GM12875 (cell line): ENCODE measurements around the gene OSBPL10.

Source experiments
- H3K4me3 ChIP-seq: one replicate; pipeline ENCODE4 v1.5.1; 2011; ENCODE audit warnings: low read depth, low read length, control low read depth
- TF ChIP-seq, protein P1 (sequence below): IDR thresholded peaks from 2 replicates; pipeline ENCODE4 v1.5.1; 2011; ENCODE audit warnings: low read depth, mild to moderate bottlenecking, control low read depth, inconsistent platforms, low read length, moderate library complexity, borderline replicate concordance; ENCODE audit not compliant: insufficient read depth

OSBPL10 gene

DNA sequence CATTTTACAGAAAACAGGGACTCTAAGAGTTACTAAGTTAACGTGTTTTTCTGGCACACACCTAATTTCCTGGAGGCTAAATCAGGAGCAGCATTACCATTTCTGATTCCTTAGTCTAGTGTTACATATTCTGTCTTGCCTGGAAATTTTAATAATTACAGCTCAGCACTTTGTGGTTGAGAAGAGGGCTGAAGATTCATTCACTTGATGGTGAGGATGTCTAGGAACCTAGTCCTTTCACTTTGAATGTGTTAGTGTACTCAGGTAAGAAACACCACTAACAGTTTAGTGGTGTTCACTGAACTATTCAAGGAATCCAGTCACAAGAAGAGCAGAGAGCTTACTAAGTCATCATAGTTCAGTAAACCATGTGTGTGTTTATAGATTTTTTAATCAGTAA is 345.5 kb downstream of the OSBPL10 start:
- H3K4me3 ChIP-seq: no peak overlapping the region
- TF ChIP-seq, protein P1, sequence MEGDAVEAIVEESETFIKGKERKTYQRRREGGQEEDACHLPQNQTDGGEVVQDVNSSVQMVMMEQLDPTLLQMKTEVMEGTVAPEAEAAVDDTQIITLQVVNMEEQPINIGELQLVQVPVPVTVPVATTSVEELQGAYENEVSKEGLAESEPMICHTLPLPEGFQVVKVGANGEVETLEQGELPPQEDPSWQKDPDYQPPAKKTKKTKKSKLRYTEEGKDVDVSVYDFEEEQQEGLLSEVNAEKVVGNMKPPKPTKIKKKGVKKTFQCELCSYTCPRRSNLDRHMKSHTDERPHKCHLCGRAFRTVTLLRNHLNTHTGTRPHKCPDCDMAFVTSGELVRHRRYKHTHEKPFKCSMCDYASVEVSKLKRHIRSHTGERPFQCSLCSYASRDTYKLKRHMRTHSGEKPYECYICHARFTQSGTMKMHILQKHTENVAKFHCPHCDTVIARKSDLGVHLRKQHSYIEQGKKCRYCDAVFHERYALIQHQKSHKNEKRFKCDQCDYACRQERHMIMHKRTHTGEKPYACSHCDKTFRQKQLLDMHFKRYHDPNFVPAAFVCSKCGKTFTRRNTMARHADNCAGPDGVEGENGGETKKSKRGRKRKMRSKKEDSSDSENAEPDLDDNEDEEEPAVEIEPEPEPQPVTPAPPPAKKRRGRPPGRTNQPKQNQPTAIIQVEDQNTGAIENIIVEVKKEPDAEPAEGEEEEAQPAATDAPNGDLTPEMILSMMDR: no peak

DNA sequence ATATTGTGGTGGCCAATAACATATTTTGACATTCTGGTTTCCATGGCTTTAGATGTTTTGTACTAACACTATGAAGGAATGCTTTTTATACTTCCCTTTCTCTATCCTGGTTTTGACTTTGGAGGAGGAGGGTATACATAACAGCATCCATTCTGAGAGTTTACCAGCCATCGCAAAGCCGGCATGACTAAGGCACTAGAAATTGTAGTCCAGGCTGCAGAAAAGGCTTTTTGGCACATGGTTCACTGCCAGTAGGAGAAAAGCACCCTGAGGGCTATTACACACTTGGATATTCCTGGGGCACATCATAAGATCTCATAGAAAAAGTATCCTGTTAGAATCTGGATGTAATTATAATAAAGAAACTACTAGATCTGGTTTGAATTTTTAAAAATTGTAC is 346.6 kb downstream of the OSBPL10 start:
- H3K4me3 ChIP-seq: no peak overlapping the region
- TF ChIP-seq, protein P1: no peak

DNA sequence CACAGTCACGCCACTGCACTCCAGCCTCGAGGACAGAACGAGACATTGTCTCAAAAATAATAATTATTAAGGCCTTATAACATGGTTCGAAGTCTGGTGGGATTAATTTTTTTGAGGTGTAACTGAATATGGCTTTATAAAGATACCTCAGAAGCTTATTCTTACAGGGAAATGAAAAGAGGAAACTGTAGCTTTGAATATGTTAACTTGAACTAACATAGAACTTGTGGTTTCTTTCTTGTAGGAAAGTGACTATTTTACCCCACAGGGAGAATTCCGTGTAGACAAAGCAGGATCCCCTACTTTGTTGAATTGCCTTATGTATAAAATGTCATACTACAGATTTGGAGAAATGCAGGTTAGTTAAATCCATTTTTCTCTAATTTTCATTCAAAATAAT is 352.0 kb downstream of the OSBPL10 start:
- no peak overlapping the region for H3K4me3 ChIP-seq
- TF ChIP-seq, protein P1: no peak

DNA sequence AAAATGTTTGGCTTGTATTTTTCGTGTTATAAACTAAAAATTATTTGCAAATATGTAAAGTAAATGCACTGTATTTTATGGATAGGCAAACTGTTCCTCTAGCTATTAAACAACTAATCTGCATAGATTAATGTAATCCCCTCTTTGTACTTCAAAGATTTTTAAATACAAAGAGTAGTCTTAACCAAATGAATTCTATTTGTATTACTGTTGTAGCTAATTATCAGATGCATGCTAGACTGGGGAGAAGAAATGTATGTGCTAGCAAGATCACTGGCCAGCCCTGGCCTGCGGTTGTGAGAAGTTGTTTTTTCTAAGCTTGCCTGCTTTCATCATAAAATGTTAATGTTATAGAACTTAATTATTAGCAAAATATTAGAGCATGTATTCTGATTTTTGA is 355.7 kb downstream of the OSBPL10 start:
- no peak overlapping the region for H3K4me3 ChIP-seq
- TF ChIP-seq, protein P1: no peak

DNA sequence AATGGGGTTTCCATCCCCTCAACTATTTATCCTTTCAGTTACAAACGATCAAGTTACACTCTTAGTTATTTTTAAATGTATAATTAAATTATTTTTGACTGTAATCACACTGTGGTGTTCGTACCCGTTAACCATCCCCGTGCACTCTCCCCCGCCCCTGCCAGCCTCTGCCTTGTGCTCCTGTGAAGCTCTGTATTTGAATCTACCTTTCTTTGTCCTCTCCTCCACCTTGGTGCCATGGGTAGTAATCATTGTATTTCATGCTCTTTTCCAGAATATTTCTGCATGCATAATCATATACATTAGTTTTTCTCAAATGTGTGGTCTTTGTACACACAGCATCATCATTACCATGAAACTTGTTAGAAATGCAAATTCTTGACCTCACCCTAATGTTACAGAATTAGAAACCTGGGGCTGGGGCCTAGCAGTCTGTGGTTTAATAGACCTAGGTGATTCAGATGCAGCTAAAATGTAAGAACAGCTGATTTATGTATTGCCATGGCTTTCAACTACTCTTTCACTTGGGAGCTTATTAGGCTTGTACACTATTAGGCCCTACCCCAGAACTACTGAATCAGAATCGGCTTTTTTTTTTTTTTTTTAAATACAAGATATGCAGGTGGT is 356.9 kb downstream of the OSBPL10 start:
- TF ChIP-seq, protein P1: no peak
- no peak overlapping the region for H3K4me3 ChIP-seq

DNA sequence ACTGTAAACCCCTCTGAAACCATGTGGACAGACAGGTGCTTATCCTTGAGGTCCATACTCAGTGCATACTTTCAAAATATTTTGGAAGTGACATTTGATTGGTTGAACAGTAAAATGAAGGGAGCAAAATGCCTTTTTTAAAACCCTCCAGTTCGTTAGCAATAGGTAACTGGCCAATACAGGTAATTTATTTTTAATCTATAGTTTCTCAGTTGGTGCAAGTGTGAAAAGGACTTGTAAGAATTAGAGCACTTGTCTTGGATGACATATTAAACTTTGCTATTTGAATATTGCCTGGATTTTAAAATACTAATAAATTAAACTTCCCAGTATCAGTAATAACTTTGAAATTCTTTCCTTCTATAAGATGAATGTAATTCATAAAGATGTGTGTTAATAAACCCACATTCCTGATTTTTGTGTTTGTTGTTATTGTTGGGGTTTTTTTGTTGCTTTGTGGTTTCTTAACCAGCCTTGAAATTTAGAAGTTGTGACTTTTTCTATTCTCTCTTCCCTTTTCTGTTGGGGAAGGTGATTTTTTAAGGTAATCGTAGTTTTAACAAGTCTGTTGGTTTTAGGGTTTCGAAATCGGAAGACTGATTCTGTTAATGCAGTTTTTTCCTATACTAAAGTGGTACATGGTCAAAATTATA is 358.3 kb downstream of the OSBPL10 start:
- TF ChIP-seq, protein P1: no peak
- H3K4me3 ChIP-seq: no peak overlapping the region

DNA sequence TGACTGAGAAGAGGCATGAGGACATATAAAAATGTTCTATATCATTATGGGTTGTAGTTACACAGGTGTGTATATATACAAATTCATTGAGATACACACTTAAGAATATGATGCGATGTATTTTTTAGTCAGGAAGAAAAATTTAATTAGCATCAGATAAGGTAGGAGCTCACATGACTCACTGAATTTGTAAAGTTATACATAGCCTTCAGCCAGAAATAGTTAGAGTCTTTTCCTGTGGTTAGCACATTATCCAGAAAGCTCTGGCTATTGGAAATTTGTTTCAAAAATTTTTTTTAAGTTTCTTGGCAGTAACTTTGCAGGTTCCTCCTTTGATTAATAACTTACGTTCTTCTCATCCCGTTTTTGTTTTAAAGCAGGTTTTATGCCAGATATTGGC is 359.7 kb downstream of the OSBPL10 start:
- TF ChIP-seq, protein P1: no peak
- H3K4me3 ChIP-seq: no peak overlapping the region
